CD4-positive, alpha-beta T cell treated with Interferon gamma for 1 hour (primary cell): ENCODE measurements around the gene SELENOS.

Source experiments
- DNase-seq: peaks from one replicate; pipeline ENCODE4 v3.0.0-alpha.2; 2020

Gene SELENOS

DNA sequence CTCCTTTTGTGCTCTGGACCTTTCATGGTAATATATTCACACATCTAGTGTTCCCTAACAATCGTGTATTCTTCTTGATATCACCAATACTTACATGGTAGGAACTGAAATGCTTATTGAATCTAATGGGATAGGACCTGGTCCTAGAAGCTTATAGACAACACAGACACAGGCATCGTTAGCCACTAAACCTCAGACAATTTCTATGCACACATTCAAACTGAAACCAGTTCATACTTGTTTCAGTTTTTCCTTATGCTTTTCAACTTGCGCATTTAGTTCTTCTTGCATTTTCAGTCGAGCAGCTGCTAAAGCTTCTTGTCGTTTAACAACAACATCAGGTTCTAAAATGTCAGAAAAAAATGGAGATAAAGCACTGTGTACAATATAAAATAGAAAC lies 2.3 kb downstream of the SELENOS start:
- no peak for DNase-seq

DNA sequence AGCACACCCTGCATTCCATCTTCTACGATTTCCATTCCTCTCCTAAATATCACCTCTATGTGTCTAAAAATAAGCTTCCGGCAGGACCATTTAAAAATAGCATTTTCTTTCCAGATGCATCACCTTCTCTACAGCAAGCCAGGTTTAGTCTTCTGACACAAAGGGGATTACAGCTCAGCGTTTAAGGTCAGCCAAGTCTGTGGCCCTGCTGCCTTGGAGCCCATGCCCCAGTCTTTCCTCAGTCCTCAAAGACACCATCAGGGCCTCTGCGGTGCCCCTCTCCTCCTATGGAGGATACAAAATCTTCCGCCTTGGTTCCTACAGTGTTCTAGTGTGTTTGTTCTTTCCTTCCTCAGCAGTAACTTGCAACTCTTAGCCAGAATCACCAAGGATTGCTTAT lies 3.8 kb downstream of the SELENOS start:
- DNase-seq: no peak

DNA sequence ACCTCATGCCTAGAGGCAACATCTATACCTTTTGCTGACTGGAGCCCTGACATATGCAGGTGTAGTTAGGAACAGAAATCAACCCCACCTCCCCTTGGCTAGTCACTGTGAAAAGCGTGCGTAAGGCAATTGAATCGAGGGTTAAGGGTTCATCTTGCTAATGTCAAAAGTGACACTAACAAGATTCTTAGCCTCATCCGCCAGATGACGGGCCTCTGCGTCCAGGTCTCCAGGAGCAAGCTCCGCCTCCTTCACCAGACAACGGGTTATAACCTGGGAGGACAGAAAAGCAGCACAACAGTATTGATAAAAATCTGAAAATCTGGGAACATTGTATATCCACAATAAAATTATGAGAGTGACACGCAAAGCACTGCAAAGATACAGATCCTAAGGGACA lies 4.7 kb downstream of the SELENOS start:
- DNase-seq: no peak

DNA sequence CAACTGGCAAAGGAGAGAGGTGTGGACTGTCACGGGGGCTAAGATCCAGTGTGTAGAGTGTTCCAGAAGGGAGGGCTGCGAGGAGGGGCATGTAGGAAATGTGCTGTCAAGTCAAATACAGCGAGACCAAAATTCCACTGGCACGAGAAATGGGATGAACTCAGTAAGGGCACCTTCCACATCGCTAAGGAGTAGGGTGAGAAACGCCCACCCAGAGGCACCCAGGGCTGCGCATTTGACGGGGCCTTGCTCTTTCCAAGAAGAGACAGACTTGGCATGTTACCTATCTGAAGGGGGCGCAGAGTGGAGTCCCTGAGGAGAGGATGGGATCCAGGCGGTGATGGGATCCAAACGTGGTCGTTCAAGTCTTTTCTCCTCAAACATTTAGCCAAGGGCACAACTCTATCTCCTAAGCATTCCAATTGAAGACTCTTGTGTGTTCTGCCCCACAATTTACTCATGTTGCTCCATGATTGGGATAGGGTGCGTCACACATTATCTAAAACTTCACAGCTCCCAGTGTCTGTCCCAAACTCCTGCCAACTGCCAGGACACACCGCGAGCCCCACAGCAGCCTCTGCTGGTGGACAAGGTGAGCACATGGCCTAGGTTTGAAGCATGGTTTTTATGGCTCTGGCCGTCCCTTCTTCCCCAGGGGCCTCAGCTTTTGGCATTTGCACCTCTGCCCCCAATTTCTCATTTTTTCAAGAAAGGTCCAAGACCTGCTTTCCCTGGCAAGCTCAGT lies 7.6 kb downstream of the SELENOS start:
- no peak for DNase-seq

DNA sequence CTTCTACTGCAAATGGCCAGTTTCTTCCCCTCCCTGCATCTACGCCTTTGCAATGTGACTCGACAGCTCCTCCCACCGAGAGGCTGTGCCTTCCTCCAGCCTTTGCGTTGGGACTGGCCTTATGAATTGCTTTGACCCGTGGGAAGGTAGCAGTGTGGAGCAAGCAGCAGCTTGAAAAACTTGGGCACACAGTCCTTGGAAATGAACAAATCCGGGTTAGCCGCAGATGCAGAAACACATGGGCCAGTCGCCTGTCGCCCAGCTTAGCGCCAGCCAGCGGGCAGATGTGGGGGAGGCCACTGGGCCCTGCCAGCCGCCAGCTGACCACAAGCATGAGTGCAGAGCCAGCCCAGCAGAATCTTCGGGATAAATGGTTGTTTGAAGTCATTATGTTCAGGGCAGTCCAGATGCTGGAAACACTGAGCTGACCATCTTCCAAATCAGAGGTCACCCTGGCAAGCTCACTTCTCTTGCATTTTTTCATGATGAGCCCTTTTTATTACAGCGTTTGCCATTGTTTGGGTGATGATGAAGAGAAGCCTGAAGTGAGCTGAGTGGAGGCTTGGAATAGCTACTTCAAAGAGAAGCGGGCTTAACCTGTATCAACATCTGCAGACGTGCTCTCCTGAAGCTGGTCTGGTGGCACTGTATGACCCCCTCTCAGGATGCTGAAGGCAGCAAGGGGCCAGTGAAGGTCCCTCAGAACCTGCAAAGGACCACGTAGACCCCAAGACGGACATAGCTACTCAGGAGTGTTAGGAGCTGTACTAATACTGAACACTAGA lies 9.8 kb downstream of the SELENOS start:
- DNase-seq: no peak

DNA sequence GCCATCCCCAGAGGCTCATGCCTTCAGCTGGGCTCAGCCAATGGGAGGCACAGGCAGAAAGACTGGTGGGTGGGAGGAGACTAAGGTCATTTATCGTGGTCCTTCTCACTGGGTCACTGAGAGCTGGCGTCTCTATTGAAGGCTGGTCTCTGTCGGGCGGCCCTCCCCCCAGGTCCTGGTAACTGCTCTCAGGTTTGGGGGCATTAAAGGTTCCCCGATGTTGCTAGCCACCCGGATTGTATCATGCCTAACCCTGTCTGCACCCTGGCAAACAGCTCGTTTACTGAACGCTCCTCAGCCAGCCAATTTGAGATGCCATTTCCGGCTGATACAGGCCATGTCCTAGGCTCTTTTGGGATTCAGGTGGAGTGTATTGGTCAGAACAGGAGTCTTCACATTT lies 10.5 kb downstream of the SELENOS start:
- no peak for DNase-seq

DNA sequence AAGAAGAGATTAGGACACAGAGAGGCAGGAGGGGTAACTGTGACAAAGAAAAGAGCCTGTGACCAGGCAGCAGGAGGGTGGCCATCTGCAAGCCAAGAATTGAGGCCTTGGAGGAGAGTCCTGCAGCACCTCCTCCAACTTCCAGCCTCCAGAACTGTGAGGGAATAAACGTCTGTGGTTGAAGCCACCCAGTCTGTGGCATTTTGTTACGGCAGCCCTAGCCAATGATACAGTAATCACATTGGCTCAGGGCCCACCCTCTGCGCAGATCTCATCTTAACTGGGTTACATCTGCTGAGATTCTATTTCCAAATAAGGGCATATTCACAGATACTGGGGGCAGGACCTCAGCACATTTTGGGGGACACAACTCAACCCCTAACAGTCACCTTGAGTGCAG lies 11.3 kb downstream of the SELENOS start:
- DNase-seq: no peak

DNA sequence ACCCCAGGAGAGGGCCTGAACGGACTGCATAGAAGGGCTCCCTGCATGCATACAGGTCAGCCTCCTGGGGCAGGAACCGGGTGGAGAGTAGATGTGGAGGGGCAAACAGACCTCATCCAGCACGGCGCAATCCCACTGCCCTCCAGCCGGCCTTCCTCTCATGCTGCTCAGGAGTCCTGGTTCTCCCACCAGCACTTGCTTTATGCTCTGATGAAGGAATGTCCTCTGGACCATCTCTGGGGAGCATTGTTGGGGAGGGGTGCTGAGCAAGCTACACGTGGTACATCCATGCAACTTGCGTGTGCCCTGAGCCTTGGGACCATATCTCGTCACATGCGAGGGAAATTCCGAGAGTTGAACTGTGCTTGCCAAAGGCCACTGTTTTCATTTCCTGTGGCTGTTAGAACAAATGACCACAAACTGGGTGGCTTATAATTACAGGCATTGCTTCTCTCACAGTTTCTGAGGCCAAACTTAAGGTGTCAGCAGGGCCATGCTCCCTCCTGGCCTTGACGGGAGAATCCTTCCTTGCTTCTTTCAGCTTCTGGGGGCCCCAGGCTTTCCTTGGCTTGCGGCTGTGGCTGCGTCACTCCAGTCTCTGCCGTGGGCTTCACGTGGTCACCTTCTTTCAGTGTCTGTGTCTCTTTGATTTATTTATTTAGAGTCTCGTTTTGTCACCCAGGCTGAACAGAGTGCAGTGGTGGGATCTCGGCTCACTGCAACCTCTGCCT lies 12.2 kb downstream of the SELENOS start:
- no peak for DNase-seq

DNA sequence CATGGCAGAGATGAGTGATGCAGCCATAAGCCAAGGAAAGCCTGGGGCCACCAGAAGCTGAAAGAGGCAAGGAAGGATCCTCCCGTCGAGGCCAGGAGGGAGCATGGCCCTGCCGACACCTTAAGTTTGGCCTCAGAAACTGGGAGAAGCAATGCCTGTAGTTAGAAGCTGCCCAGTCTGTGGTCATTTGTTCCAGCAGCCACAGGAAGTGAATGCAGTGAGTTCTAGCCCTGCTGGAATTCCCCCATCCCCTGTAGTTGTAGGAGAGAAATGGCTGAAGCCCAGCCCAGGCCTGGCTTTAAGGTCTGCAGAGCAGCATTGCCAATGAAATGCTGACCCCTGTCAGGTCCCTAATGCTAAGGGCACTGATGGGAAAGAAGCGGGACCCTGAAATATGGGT lies 13.3 kb downstream of the SELENOS start:
- DNase-seq: no peak

DNA sequence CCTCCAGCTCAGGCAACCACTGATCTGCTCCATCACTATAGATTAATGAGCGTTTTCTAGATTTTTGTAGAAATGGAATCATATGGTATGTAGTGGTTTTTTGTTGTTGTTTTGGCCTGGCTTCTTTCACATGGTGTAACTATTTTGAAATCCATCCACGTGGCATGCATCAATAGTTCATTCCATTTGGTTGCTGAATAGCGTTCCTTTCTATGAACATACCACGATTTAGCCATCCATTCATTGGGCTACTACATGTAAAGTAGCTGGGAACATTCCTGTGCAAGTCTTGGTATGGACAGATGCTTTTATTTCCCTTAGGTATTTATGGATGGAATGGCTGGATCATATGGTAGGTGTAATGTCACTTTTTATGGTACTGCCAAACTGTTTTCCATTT lies 14.7 kb downstream of the SELENOS start:
- no peak for DNase-seq

DNA sequence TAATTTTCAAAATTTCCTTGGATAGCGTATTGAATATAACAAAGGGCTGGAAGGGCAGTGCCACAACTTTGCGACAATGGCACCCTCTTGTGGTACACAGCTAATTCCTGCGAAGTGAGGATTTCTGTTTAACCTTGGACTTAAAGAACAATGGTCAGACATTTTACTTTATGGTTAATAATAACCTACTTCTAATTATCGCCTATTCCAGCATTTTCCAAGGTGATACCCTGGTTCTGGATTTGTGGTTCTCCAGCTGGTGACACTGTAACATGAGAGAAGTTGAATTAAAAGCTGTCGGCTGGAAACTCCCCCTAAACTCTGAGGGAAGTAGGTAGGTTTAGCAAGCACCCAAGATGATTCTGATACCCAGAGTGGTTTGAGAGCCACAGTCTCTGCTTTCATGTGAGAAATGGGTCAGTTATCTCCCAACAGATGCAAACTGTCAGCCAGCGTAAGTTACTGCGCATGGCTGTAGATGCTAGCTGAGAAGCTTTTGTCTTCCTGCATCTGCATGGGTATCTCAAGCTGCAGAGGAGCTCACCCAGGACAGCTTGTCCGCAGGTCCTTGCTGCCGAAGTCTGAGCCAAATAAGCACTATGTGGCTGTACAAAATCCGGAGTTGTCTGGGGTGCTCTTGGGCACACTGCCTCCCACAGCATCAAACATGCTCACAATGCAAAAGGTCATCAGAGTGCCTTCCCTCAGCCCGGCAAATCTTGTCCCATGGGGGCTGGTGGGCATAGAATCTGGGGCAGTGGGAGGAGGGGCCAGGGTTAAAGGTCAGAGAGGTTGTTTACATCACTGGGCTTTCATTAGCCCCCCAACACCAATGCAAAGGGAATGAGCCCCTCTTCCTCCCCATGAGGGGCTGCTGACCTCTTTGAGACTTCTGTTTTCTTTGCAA lies 18.8 kb downstream of the SELENOS start:
- peak; percentile 55 for DNase-seq

DNA sequence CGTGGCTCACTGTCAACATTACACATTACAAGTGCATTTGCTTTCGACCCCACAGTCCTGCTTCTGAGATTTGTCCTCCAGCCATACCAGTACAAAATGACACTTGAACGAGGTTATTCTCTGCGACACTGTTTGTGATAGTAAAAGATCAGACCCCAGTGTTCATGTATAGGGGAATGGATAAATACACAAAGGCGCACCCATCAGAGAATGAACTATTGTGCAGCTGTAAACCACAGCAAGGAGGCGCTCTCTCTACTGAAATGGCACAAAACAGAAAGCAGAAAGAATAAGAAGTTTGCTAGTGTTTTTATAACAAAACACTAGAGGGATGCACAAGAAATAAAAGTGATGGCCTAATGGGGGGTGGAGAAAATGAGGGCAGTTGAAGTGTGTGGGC lies 20.5 kb downstream of the SELENOS start:
- no peak for DNase-seq

DNA sequence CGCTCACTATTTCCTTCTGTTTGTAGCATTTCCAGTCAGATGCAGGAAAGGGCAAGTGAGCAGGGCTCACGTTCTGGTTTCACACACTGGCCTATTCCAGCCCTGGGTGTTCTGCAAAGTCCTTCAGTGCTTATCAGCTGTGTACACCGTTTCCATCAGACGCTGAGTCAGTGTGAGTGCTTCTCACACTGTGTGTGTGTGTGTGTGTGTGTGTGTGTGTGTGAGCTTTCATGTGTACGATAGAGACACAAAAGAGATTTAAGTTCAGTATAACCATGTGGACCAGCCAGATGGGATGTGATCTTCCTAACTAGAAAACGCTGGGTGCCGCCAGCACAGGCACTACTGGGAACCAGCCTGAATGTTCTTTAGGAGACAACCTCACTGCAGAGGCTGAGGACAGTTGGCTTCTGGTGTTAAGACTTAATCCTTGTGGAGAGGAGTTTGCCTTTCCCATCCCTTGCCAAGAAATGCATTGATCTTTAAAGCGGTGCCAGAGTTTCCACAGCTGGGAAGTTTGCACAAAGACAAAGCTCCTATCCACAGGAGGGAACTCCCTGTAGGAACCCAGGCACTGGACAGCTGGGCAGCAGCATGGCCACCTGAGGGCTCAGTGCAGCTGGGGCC lies 21.6 kb downstream of the SELENOS start:
- no peak for DNase-seq

DNA sequence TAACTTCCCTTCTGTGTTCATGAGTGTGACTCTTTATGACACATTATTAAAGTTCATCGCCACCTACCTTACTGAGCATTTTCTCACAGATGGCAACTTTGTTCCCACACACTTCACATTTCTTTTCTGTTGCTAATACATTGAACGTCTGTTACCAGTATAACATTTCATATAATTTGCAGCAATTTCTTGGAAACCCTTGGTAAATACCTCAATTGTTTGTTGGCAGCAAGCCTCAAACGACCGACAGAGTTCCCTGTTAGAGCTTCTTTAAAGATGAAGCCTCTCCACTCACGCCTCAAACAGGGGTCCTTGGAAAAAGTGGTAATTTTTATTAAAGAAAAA lies 22.3 kb downstream of the SELENOS start:
- no peak for DNase-seq

DNA sequence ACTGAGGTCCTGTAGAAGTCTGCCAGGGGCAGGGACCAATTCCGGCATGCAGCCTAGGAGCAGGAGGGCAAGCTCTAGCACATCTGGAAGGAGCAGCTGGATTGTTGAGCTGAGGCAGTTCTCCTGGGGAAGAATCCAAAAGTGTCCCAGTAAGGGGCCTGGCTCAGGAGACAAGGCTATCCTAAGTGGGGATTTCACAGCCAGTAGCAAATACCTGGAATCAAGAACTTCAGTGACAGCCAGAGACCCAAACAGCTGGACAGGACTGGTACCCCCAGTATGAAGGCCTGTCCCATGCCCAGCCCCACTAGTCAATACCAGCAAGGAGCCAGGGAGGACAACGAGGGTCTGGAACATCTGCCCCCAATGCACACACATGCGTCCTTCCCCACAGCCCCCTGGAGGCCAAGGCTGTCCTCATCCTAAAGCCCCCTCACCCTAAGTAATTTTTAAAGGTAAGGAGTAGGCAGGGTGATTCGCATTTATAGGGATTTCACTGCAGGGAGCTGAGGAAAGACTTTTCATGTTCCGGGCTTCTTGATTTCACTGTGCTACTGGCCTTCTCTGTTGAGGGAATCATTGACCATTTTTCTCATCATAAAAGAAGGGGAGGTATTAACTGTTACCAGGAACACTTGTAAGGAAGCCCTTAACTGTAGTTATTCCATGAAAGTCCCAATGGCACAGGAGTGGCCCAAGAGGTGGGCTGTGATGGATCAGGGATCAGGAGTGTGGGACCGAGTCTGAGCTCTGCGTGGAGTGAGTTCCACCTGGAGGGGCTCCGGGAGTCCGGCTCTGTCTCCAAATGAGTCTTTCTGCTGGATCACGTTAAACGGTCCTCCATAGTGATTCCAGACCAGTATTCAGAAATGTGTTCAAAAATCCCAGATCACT lies 22.9 kb downstream of the SELENOS start:
- no peak for DNase-seq

DNA sequence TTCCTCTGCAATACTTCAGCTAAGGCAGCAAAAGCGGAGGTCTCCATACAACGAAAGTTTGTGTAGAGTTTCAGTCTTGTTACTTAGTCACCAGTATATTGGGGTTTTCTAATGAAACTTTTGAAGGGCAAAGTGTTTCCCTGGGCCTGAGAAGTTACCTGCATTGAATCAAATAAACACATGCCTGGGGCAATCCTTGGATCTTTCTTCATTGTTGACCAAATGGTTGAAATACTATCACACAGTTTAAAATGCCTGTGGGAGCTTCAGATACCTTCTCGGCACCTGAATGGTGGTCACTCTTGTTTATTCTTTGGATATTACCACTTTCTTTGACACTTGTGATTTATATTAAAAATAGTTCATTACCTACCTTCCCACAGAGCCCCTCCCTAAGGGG lies 24.4 kb downstream of the SELENOS start:
- DNase-seq: no peak

DNA sequence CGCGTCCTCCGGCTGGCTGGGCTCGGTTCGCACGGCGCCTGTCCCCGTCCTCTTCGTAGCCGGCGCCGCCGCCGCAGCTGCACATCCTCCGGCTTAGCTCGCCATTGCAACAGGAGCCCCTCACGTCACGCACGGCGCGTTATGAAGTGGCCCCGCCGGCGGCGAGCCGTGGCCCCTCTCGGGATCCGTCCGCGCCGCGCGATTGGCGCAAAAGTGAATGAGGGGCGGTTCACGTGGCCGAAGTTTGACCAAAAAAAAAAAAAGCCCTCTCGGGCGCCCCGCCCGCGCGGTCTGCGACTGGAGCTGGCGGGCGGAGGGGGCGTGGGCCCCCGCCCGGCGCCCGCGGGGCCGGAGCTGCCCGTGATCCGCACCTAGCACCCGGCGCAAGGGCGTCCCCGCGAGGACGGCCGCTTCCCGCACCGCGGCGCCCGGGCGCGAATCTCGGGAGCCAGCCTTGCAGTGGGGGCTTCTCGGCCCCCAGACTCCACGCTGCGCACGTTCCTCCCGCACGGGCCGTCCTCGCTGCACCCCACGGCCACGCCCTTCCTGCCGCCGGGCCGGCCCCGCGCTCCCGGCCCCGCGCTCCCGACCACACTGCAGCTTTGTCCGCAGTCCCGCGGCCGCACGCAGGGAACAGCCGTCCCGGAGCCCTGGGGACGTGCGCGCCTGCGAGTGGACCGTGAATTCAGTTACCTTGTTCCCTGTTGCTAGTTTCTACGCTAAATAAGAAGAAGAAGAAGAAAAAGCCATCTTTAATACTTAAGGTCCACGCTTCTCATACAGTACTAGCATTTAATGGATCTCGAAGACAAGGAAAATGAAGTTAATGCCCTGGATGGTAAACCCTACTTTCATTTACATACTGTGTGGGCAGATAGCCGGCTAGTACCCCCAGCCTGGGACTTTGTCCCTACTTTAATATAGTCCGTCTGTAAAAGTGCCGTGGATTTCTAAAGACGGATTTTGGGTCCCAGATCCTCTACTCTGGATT lies 25.2 kb downstream of the SELENOS start, which contains the start of gene CHSY1:
TSS of gene CHSY1 (minus strand) at position 219 of the 991 bp plus-strand sequence. CDS start 592 bp downstream, outside the sequence.
- peak; percentile 86 for DNase-seq

DNA sequence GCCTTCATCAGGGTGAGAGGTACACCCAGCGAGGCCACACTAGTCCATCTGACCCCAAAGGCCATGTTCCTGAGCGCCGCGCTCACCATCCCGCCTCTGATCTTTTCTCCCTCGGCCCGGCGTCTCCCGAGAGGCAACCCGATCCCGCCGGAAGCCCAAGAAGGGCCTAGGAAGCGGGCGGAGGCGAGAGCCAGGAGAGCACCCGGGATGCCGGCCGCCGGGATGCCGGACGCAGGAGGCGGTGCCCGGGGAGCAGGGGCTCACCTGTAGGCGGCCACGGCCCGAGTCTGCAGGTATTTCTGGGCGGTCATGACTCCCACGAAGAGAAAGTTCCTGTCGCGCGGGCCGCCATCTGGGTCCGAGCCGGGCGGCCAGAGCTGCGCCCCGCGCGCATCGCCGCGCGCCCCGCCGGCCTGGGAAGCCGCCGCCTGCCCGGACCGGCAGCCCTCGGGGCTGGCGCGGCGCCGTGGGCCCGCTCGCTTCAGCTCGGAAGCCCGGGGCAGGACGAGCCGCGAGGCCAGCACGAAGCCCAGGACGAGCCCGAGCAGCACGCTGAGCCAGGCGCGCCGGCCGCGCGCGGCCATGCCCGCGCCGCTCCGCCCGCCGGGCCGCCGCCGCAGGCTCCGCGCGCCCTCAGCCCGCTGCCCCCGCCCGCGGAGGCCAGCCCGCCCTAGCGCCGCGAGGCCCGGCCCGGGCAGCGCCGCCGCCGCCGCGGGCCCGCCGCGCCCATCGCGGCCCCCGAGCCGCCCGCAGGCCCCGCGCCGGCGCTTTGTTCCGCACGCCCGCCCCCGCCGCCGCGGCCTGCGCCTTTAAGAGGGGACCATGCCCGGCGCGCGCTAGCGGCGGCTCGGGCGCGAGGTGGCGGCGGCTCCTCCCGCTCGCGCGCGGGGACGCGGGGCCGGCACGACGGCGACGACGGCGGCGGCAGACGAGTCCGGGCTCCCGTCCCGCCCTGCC lies 26.1 kb downstream of the SELENOS start:
- DNase-seq: no peak
